Measurements from ENCODE around the gene S1PR2. TPM values are rescaled to one million over a fixed set of nuclear protein-coding genes. Genes with fewer than 3 reads are reported as not detected.

The S1PR2 gene

Small RNAs within 50 kb of the gene (small RNA-seq; reads per million reads assigned to genes)
- gene MIR4322 (ENCODE audit: insufficient read depth): not detected
